SK-N-SH (cell line): Measurements from ENCODE around the gene GSE1. TPM values are rescaled to one million over a fixed set of nuclear protein-coding genes. Genes with fewer than 3 reads are reported as not detected.

Experiments used
- CTCF ChIA-PET: fragments of 300-600, 350-600 bp; formaldehyde crosslinking; extraction: SDS; loops from one replicate; lab custom pipeline; 2021; lab: Yijun Ruan, JAX
- POLR2A ChIA-PET: fragments of 350-600 bp; sonication (Branson Sonifier 250); formaldehyde crosslinking; extraction: SDS; loops from one replicate; lab custom pipeline; 2020; ENCODE audit warnings: antibody characterized with exemption, inconsistent platforms; lab: Yijun Ruan, JAX
- DNase-seq: peaks from one replicate; pipeline ENCODE4 v3.0.0; 2012
- H2AFZ ChIP-seq: fragments of 200-600 bp; sonication (generic); 2 replicates; pipeline ENCODE4 v1.8.1; 2016; ENCODE audit warnings: antibody characterized with exemption, mild to moderate bottlenecking, low read depth
- H3F3A ChIP-seq: fragments of 200-600 bp; sonication (generic); replicated peaks from 2 replicates; pipeline ENCODE3; 2016; ENCODE audit warnings: antibody characterized with exemption, mild to moderate bottlenecking; ENCODE audit not compliant: insufficient read depth
- H3K27ac ChIP-seq, 2 experiments: fragments of 200-500 bp in 1 of 2; fragments of 200-600 bp in 1 of 2; sonication (Bioruptor generic) in 1 of 2; sonication (generic), shearing (Covaris generic) in 1 of 2; 2 replicates each; pipeline versions ENCODE4 v1.5.1 to v1.6.1; 2014 to 2016; ENCODE audit warnings: low read depth in 2 of 2, inconsistent platforms in 1 of 2, low read length in 1 of 2, mild to moderate bottlenecking in 1 of 2, mixed read lengths in 1 of 2
- H3K27me3 ChIP-seq: fragments of 200-600 bp; sonication (generic), shearing (Covaris generic); 2 replicates; pipeline ENCODE4 v1.6.1; 2016; ENCODE audit warnings: mixed run types; ENCODE audit not compliant: insufficient read depth
- H3K36me3 ChIP-seq, 2 experiments: fragments of 200-500 bp in 1 of 2; fragments of 200-600 bp in 1 of 2; sonication (Bioruptor generic) in 1 of 2; sonication (generic) in 1 of 2; replicated peaks in 1 of 2; 2 replicates each; pipeline versions ENCODE3 to v1.5.1; 2014 to 2016; ENCODE audit warnings: low read length in 1 of 2, mild to moderate bottlenecking in 1 of 2; ENCODE audit not compliant: insufficient read depth in 2 of 2, control insufficient read depth in 1 of 2
- H3K4me1 ChIP-seq, 2 experiments: fragments of 200-500 bp in 1 of 2; fragments of 200-600 bp in 1 of 2; sonication (Bioruptor generic) in 1 of 2; sonication (generic), shearing (Covaris generic) in 1 of 2; 2 replicates each; pipeline versions ENCODE4 v1.5.1 to v1.6.1; 2014 to 2016; ENCODE audit warnings: low read depth in 1 of 2, low read length in 1 of 2, mixed run types in 1 of 2; ENCODE audit not compliant: insufficient read depth in 2 of 2, control insufficient read depth in 1 of 2
- H3K4me2 ChIP-seq: fragments of 200-600 bp; sonication (generic), shearing (Covaris generic); 2 replicates; pipeline ENCODE4 v1.6.1; 2017; ENCODE audit warnings: mixed run types
- H3K4me3 ChIP-seq, 2 experiments: fragments of 200-500 bp in 1 of 2; fragments of 200-600 bp in 1 of 2; sonication (Bioruptor generic) in 1 of 2; sonication (generic), shearing (Covaris generic) in 1 of 2; 2 replicates each; pipeline versions ENCODE4 v1.5.1 to v1.8.1; 2014 to 2016; ENCODE audit warnings: low read depth in 2 of 2, inconsistent platforms in 1 of 2, low read length in 1 of 2, mild to moderate bottlenecking in 1 of 2, mixed read lengths in 1 of 2, moderate library complexity in 1 of 2
- H3K79me2 ChIP-seq: fragments of 200-600 bp; sonication (generic); 2 replicates; pipeline ENCODE4 v1.8.1; 2017; ENCODE audit warnings: mild to moderate bottlenecking; ENCODE audit not compliant: insufficient read depth
- H3K9ac ChIP-seq: fragments of 200-600 bp; sonication (generic); 2 replicates; pipeline ENCODE4 v1.6.1; 2017; ENCODE audit warnings: mixed run types
- H3K9me2 ChIP-seq: fragments of 200-600 bp; sonication (generic); 2 replicates; pipeline ENCODE4 v1.6.1; 2017; ENCODE audit warnings: mixed run types
- H3K9me3 ChIP-seq: fragments of 200-600 bp; sonication (generic); 2 replicates; pipeline ENCODE4 v1.6.1; 2017; ENCODE audit warnings: mixed run types, mild to moderate bottlenecking, moderate library complexity
- H4K20me1 ChIP-seq: fragments of 200-600 bp; sonication (generic); 2 replicates; pipeline ENCODE4 v1.6.1; 2017; ENCODE audit warnings: mild to moderate bottlenecking, mixed run types; ENCODE audit not compliant: insufficient read depth
- CHD2 ChIP-seq: fragments of 150-350 bp; IDR thresholded peaks from 2 replicates; pipeline ENCODE4 v1.6.1; 2018; ENCODE audit warnings: low read length; ENCODE audit not compliant: partially characterized antibody
- EP300 ChIP-seq, 2 experiments: IDR thresholded peaks; 2 replicates each; pipeline versions ENCODE4 v1.4.0 to v1.6.1; 2012; ENCODE audit warnings: borderline replicate concordance in 1 of 2, low read depth in 1 of 2, low read length in 1 of 2
- EZH2phosphoT487 ChIP-seq: fragments of 200-600 bp; sonication (generic); IDR thresholded peaks from 2 replicates; pipeline ENCODE4 v1.6.1; 2017; ENCODE audit warnings: low read depth, mixed run types, mild to moderate bottlenecking, antibody characterized with exemption, moderate library complexity, borderline replicate concordance
- MXI1 ChIP-seq: IDR thresholded peaks from 2 replicates; pipeline ENCODE4 v1.6.1; 2012; ENCODE audit warnings: mild to moderate bottlenecking, low read depth, low read length, improper control_type of control experiment
- RAD21 ChIP-seq: IDR thresholded peaks from 2 replicates; pipeline ENCODE4 v1.6.1; 2012; ENCODE audit warnings: mild to moderate bottlenecking, low read length
- RCOR1 ChIP-seq: fragments of 150-350 bp; IDR thresholded peaks from 2 replicates; pipeline ENCODE4 v1.6.1; 2017; ENCODE audit warnings: antibody characterized with exemption, low read length
- REST ChIP-seq: IDR thresholded peaks from 2 replicates; pipeline ENCODE4 v1.6.1; 2012; ENCODE audit warnings: mild to moderate bottlenecking, low read depth, low read length, moderate library complexity
- RFX5 ChIP-seq: IDR thresholded peaks from 2 replicates; pipeline ENCODE4 v1.6.1; 2012; ENCODE audit warnings: mild to moderate bottlenecking, improper control_type of control experiment, low read length
- SIN3A ChIP-seq: IDR thresholded peaks from 2 replicates; pipeline ENCODE4 v1.6.1; 2012; ENCODE audit warnings: low read depth, mild to moderate bottlenecking, low read length, moderate library complexity, borderline replicate concordance
- SMC3 ChIP-seq: IDR thresholded peaks from 2 replicates; pipeline ENCODE4 v1.6.1; 2012; ENCODE audit warnings: low read depth, low read length, improper control_type of control experiment
- TCF12 ChIP-seq: IDR thresholded peaks from 2 replicates; pipeline ENCODE4 v1.4.0; 2012
- USF1 ChIP-seq: IDR thresholded peaks from 2 replicates; pipeline ENCODE4 v1.4.0; 2012; ENCODE audit warnings: low read depth, borderline replicate concordance
- WGBS: methylation state at CpG from one replicate; pipeline ENCODE4 v1.1.6; 2017; ENCODE audit warnings: low lambda C conversion rate; 5-methylcytosine and 5-hydroxymethylcytosine counted together
- polyA plus RNA-seq, 3 experiments: library from polyadenylated mRNA; depleted of rRNA; stranded (reverse); fragments of >200 nt; gene quantifications; 2 replicates each; pipeline ENCODE4 v1.2.3, GENCODE V29; 2012
- TF ChIP-seq, protein P1 (sequence below): IDR thresholded peaks from 2 replicates; pipeline ENCODE4 v1.4.0; 2012; ENCODE audit warnings: low read depth

Gene GSE1
- polyA plus RNA-seq, 1 of the 3 experiments (the other 2 are of a cell fraction), result 26.5 TPM

DNA sequence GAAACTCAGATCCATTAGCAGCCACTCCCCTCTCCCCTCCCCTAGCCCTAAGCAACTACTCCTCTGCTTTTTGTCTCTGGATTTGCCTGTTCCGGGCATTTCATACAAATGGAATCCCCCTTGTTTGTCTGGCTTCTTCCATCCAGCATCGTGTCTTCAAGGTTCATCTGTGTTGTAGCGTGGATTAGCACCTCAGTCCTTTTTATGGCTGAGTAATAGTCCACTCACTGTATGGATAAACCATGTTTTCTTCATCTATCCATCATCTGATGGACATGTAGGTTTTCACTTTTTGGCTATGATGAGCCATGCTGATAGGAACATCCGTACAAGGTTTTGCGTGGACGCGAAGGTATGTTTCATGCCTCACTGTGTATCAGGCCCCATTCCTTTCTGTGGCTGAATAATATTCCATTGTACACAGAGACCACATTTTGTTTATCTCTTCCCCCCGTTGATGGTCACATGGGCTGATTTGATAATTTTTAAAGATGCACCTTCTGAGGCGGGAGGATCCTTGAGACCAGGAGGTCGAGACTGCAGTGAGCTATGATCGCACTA is 8.9 kb upstream of the GSE1 start:
- H3K9ac ChIP-seq, result no peak overlapping the region
- H2AFZ ChIP-seq, result no peak overlapping the region
- no peaks in the 10 kb centered on the region for H3K9me2 ChIP-seq
- 96% methylated on average over 11 of the region's 11 CpGs for WGBS
- peaks cover 62% of the 10 kb centered on the region for H4K20me1 ChIP-seq
- no peaks in the 10 kb centered on the region for H3K9me3 ChIP-seq
- H3K27me3 ChIP-seq, result no peaks in the 10 kb centered on the region
- H3K4me3 ChIP-seq, result no peak overlapping the region
- H3K79me2 ChIP-seq, result peaks cover 10% of the 10 kb centered on the region
- no peaks in the 10 kb centered on the region for H3F3A ChIP-seq
- no peak for DNase-seq
- no peak overlapping the region for H3K4me2 ChIP-seq
- TF ChIP-seq, protein P1, sequence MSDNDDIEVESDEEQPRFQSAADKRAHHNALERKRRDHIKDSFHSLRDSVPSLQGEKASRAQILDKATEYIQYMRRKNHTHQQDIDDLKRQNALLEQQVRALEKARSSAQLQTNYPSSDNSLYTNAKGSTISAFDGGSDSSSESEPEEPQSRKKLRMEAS, result no peak
- no peak for TF ChIP-seq MXI1
- no peak for TF ChIP-seq EP300 (IDR thresholded peaks at IDR 0.05; ENCODE audit: borderline replicate concordance in 1 of 2, low read depth in 1 of 2, low read length in 1 of 2)
- TF ChIP-seq SMC3, result no peak
- no peak for TF ChIP-seq CHD2
- TF ChIP-seq SIN3A, result no peak
- TF ChIP-seq RCOR1, result no peak
- no peak for TF ChIP-seq RAD21
- no peak for TF ChIP-seq TCF12
- no peak for TF ChIP-seq USF1
- TF ChIP-seq RFX5, result no peak
- TF ChIP-seq EZH2phosphoT487, result no peak
- TF ChIP-seq REST, result no peak
- CTCF ChIA-PET, result interaction anchor here (3.3 kb wide), 1 partner anchor 50 kb away, joined by 15 read pairs; no protein-coding TSS in a partner anchor
- H3K36me3 ChIP-seq, result no peaks in the 10 kb centered on the region
- POLR2A ChIA-PET, result no interaction called here
- H3K4me1 ChIP-seq, result peaks cover 0 to 79% of the 10 kb centered on the region in 2 experiments; a peak in 1 of 4 replicates
- no peak overlapping the region for H3K27ac ChIP-seq
